Measurements from ENCODE around the gene RANBP10.

- TF ChIP-seq CTCF (conservative IDR thresholded peaks at IDR 0.05; ENCODE audit: low read length) (no peak), EZH2phosphoT487 (IDR thresholded peaks at IDR 0.05; ENCODE audit: borderline replicate concordance) (no peak)
Observed at GRCh38 chr16:67833415-67834241, 27.3 kb upstream of the RANBP10 start.

All from Loucy (cell line).